ENCODE results near the gene TMC4.
"Not testable (repeated sequence)": the region's sequence is repeated elsewhere in the genome, so short reads cannot be mapped to it uniquely, and the experiment has no call there.

The TMC4 gene

GRCh38 chr19:54178581-54179261, 5.8 kb upstream of the TMC4 start:
- peak; percentile 51 for DNase-seq

GRCh38 chr19:54173951-54174834, 1.2 kb upstream of the TMC4 start:
- DNase-seq = no peak

GRCh38 chr19:54173359-54173699, 369 bp upstream of the TMC4 start:
- no peak for DNase-seq

- not testable (repeated sequence) for DNase-seq
Observed at GRCh38 chr19:54171736-54172431, 1.1 kb downstream of the TMC4 start.

GRCh38 chr19:54169149-54169740, 3.7 kb downstream of the TMC4 start:
- no peak for DNase-seq

GRCh38 chr19:54168174-54168917, 4.6 kb downstream of the TMC4 start:
- DNase-seq = peak; percentile 96

- no peak for DNase-seq
Observed at GRCh38 chr19:54165222-54165621, 7.7 kb downstream of the TMC4 start.

- DNase-seq = peak; percentile 72
Observed at GRCh38 chr19:54164369-54165068, 8.4 kb downstream of the TMC4 start.

GRCh38 chr19:54162884-54163283, 10.1 kb downstream of the TMC4 start:
- no peak for DNase-seq

GRCh38 chr19:54162241-54162805, 10.6 kb downstream of the TMC4 start:
- peak; percentile 94 for DNase-seq

- no peak for DNase-seq
Observed at GRCh38 chr19:54160854-54161253, 12.1 kb downstream of the TMC4 start.

- DNase-seq = no peak
Observed at GRCh38 chr19:54160182-54160811, 12.7 kb downstream of the TMC4 start.

GRCh38 chr19:54159352-54160181, 13.4 kb downstream of the TMC4 start, which contains the start of gene LENG1:
LENG1 (minus strand) TSS chr19:54159721; CDS start chr19:54159695, 26 bp downstream.
- peak; percentile 98 for DNase-seq

GRCh38 chr19:54158812-54159351, 14.1 kb downstream of the TMC4 start:
- DNase-seq = peak; percentile 21

- no peak for DNase-seq
Observed at GRCh38 chr19:54156953-54157352, 16.0 kb downstream of the TMC4 start.

GRCh38 chr19:54156490-54156889, 16.5 kb downstream of the TMC4 start:
- DNase-seq = no peak

GRCh38 chr19:54155694-54156093, 17.3 kb downstream of the TMC4 start:
- DNase-seq = no peak

- DNase-seq = peak; percentile 50
Observed at GRCh38 chr19:54154603-54155345, 18.2 kb downstream of the TMC4 start.
